ENCODE data around the gene IQUB.
A peak's percentile ranks its signal among the peaks of the same experiment; 100 is the strongest.
"Not testable (repeated sequence)": the region's sequence is repeated elsewhere in the genome, so short reads cannot be mapped to it uniquely, and the experiment has no call there.

Gene IQUB

DNA sequence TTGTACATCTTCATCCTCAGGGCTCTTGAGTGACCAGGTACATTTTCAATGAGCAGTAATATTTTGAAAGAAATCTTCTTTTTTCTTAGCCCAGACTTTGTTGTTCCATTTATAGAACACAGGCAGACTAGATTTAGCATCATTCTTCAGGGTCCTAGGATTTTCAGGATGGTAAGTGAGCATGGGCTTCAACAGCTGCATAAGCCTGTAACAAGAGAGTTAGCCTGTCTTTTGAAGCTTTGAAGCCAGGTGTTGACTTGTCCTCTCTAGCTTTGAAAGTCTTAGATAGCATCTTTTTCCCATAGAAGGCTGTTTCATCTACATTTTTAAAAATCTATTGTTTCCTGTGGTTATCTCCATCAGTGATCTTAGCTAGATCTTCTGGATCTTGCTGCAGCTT, 27.7 kb upstream of the IQUB start:
- Histone ChIP-seq H3K4me3 (ENCODE audit: low read length) (no peak overlapping the region), H3K36me3 (ENCODE audit: control insufficient read depth, low read depth, low read length) (no peaks in the 10 kb centered on the region), H3K27ac (ENCODE audit: low read length) (no peak overlapping the region), H3K4me1 (ENCODE audit: control insufficient read depth, low read depth, low read length) (no peaks in the 10 kb centered on the region), H3K9ac (ENCODE audit: low read length) (no peak overlapping the region), H3K27me3 (ENCODE audit: control insufficient read depth, insufficient read depth, low read length) (no peaks in the 10 kb centered on the region), H3K9me3 (ENCODE audit: control insufficient read depth, low read depth, low read length) (no peaks in the 10 kb centered on the region)

DNA sequence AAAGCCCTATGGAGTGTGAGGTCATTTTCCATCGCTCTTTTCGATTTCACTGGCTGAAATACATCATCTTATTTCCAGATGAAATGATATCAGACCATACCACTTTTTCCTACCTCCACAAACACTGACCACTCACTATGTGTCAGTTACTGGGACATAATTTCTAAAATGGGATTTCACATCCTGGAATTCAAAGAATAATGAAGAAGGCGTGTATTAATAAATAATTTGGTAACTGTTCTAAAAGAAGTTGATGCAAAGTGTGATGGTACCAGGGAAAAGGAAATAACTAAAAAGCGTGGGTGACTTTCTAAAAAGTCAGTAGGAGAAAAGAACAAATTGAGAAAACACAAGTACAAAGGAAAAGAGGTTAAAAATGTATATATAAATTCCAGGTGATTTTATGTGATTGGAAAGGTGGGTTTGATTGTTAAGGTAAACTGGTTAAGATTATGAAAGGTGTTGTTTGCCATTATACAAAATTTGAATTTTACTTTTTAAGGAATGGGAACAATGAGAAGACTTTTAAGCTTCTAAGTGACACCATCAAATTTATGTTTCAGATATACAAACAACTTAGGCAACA, 24.0 kb upstream of the IQUB start:
- H3K4me1 ChIP-seq (ENCODE audit: control insufficient read depth, low read depth, low read length) = no peaks in the 10 kb centered on the region
- H3K9ac ChIP-seq (ENCODE audit: low read length) = peak overlapping the region; percentile 40
- H3K27ac ChIP-seq (ENCODE audit: low read length) = peak overlapping the region; percentile 59
- no peaks in the 10 kb centered on the region for H3K36me3 ChIP-seq (ENCODE audit: control insufficient read depth, low read depth, low read length)
- no peaks in the 10 kb centered on the region for H3K9me3 ChIP-seq (ENCODE audit: control insufficient read depth, low read depth, low read length)
- peak overlapping the region; percentile 98 for H3K4me3 ChIP-seq (ENCODE audit: low read length)
- no peaks in the 10 kb centered on the region for H3K27me3 ChIP-seq (ENCODE audit: control insufficient read depth, insufficient read depth, low read length)

DNA sequence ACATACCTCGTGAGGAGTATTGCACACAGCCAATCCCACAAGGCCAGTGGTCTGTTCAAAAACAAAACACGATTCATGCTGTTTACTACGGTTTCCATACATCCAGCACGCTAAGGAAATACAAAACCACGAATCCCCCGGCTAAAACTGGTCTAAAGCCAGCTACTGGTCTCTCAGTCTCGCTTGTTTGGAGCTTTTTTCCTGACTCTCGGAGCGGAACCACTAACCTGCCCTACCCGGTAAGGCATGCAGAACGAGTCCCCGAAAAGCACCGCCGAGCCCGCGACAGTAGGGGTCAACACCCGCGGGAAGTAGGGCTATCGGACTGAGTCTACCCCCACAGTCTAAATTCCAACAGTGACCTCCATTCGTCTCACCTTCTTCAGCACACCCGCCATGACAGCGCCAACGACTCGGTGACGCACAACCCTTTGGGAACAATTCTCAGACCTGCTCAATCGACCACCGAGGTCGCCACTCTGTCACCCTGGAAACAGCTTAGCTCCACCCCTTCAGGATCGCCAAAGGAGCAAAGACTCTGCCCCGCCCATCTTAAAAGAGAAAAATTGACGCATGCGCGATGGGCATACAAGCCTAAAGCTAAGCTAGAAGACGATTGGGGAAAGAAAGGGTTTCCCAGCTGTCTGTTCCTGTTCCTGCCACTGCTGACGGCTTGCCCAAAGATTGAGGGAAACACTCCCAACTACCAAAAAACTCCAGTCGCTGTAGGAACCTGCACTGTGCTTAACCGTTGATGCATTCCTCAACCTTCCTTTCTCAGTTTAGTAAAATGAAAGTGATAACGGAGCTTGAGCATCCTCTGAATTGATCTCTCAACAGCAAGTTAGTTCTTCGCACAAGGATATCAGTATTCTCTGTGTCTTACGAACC, 23.2 kb upstream of the IQUB start, which contains the start of gene NDUFA5:
Gene NDUFA5, minus strand, starts transcription at position 421 of the 891 bp plus-strand sequence. Its CDS starts 23 bp downstream, at position 398.
- Histone ChIP-seq H3K9me3 (ENCODE audit: control insufficient read depth, low read depth, low read length) (no peaks in the 10 kb centered on the region), H3K27ac (ENCODE audit: low read length) (peak within 1 kb of the TSS; percentile 70), H3K36me3 (ENCODE audit: control insufficient read depth, low read depth, low read length) (peaks cover 7% of the 10 kb centered on the region), H3K9ac (ENCODE audit: low read length) (peak within 1 kb of the TSS; percentile 96), H3K4me3 (ENCODE audit: low read length) (peak within 1 kb of the TSS; percentile 98), H3K4me1 (ENCODE audit: control insufficient read depth, low read depth, low read length) (no peaks in the 10 kb centered on the region), H3K27me3 (ENCODE audit: control insufficient read depth, insufficient read depth, low read length) (no peaks in the 10 kb centered on the region)

DNA sequence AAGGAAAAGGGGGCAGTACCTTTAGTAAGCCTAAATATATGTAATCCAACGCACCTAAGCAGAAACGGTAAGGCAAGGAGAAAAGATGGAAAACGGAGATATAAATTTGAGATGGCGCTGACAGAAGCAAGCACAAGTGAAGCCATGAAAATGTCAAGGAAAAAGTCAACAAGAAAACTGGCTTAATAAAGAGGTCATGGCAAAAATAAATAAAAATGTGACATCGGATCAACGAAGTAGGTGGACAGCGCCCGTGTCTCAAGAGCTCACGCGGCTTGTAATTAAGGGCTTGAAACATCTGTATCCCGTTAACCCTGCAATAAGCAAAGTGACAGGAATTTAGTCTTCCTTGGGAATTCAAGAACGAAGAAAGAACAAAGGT, 22.6 kb upstream of the IQUB start:
- peak overlapping the region; percentile 96 for H3K9ac ChIP-seq (ENCODE audit: low read length)
- H3K4me3 ChIP-seq (ENCODE audit: low read length) = peak overlapping the region; percentile 98
- H3K27me3 ChIP-seq (ENCODE audit: control insufficient read depth, insufficient read depth, low read length) = no peaks in the 10 kb centered on the region
- peak overlapping the region; percentile 70 for H3K27ac ChIP-seq (ENCODE audit: low read length)
- H3K36me3 ChIP-seq (ENCODE audit: control insufficient read depth, low read depth, low read length) = peaks cover 7% of the 10 kb centered on the region
- no peaks in the 10 kb centered on the region for H3K4me1 ChIP-seq (ENCODE audit: control insufficient read depth, low read depth, low read length)
- H3K9me3 ChIP-seq (ENCODE audit: control insufficient read depth, low read depth, low read length) = no peaks in the 10 kb centered on the region

DNA sequence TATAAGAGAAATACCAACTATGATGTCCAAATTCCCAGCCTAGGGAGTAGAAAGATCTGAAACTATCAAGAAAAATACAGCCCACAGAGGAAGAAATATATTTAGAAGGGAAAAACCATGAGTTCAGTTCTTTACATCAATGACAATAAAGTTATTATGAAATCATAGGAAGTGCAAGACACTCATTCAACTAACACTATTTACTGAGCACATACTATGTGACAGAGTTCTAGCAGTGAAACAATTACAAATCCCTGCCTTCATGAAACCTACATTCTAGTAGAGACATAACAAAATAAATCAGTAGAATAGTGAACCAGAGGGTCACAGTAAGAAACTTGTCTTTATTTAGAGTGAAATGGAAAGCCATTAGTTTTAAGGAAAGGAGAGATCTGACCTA, 21.1 kb upstream of the IQUB start:
- H3K27ac ChIP-seq (ENCODE audit: low read length) = no peak overlapping the region
- H3K27me3 ChIP-seq (ENCODE audit: control insufficient read depth, insufficient read depth, low read length) = no peaks in the 10 kb centered on the region
- H3K36me3 ChIP-seq (ENCODE audit: control insufficient read depth, low read depth, low read length) = peaks cover 7% of the 10 kb centered on the region
- H3K9ac ChIP-seq (ENCODE audit: low read length) = no peak overlapping the region
- no peaks in the 10 kb centered on the region for H3K4me1 ChIP-seq (ENCODE audit: control insufficient read depth, low read depth, low read length)
- no peaks in the 10 kb centered on the region for H3K9me3 ChIP-seq (ENCODE audit: control insufficient read depth, low read depth, low read length)
- H3K4me3 ChIP-seq (ENCODE audit: low read length) = no peak overlapping the region

- Histone ChIP-seq H3K9me3 (ENCODE audit: control insufficient read depth, low read depth, low read length) (no peaks in the 10 kb centered on the region), H3K27ac (ENCODE audit: low read length) (no peak overlapping the region), H3K27me3 (ENCODE audit: control insufficient read depth, insufficient read depth, low read length) (no peaks in the 10 kb centered on the region), H3K9ac (ENCODE audit: low read length) (no peak overlapping the region), H3K4me3 (ENCODE audit: low read length) (no peak overlapping the region), H3K36me3 (ENCODE audit: control insufficient read depth, low read depth, low read length) (peaks cover 19% of the 10 kb centered on the region), H3K4me1 (ENCODE audit: control insufficient read depth, low read depth, low read length) (no peaks in the 10 kb centered on the region)
Observed at GRCh38 chr7:123553159-123553558, 18.8 kb upstream of the IQUB start.

DNA sequence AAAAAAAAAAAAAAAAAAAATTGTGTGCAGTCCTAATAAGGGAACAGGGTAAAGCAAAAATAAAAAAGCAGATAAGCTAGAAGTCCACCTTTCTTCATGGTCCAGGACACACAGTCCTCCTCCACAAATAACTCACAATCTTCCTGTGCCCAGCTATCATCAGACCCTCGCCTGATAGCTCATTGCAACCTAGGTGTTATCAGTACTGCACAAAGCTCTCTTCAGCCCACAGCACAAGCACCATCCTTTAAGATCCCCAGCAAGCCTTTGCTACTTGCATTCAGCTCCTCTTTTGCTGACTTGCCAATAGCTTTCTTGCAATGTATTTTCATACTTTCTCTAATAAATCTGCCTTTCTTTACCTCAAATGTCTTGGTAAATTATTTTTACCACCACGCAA, 18.2 kb upstream of the IQUB start:
- Histone ChIP-seq H3K4me3 (ENCODE audit: low read length) (no peak overlapping the region), H3K9ac (ENCODE audit: low read length) (no peak overlapping the region), H3K9me3 (ENCODE audit: control insufficient read depth, low read depth, low read length) (no peaks in the 10 kb centered on the region), H3K27ac (ENCODE audit: low read length) (no peak overlapping the region), H3K36me3 (ENCODE audit: control insufficient read depth, low read depth, low read length) (peaks cover 19% of the 10 kb centered on the region), H3K27me3 (ENCODE audit: control insufficient read depth, insufficient read depth, low read length) (no peaks in the 10 kb centered on the region), H3K4me1 (ENCODE audit: control insufficient read depth, low read depth, low read length) (no peaks in the 10 kb centered on the region)

- H3K9ac ChIP-seq (ENCODE audit: low read length); H3K27me3 ChIP-seq (ENCODE audit: control insufficient read depth, insufficient read depth, low read length); H3K4me1 ChIP-seq (ENCODE audit: control insufficient read depth, low read depth, low read length); H3K9me3 ChIP-seq (ENCODE audit: control insufficient read depth, low read depth, low read length); H3K27ac ChIP-seq (ENCODE audit: low read length); H3K4me3 ChIP-seq (ENCODE audit: low read length): not testable (repeated sequence)
- H3K36me3 ChIP-seq (ENCODE audit: control insufficient read depth, low read depth, low read length) = peaks cover 19% of the 10 kb centered on the region
Observed at GRCh38 chr7:123552134-123552533, 17.7 kb upstream of the IQUB start.

DNA sequence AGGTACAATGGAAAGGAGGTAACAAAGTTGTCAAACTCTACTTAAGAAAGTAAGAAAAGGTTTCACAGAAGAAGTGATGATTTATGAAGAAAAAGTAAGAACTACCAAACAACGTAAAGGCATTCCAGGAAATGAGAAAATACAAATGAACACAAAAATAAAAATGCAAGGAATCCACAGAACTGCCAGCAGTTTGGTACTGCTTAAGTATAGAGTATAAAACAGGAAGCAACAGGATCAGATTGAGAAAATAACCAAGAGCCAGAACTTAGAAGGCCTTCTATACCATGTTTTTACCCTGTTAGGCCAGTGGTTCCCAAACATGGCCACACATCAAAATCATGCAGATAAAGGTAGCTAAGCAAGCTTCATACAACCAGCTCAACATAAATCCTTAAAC, 14.0 kb upstream of the IQUB start:
- no peaks in the 10 kb centered on the region for H3K9me3 ChIP-seq (ENCODE audit: control insufficient read depth, low read depth, low read length)
- H3K36me3 ChIP-seq (ENCODE audit: control insufficient read depth, low read depth, low read length) = peaks cover 24% of the 10 kb centered on the region
- H3K27ac ChIP-seq (ENCODE audit: low read length) = no peak overlapping the region
- no peaks in the 10 kb centered on the region for H3K4me1 ChIP-seq (ENCODE audit: control insufficient read depth, low read depth, low read length)
- H3K4me3 ChIP-seq (ENCODE audit: low read length) = no peak overlapping the region
- no peaks in the 10 kb centered on the region for H3K27me3 ChIP-seq (ENCODE audit: control insufficient read depth, insufficient read depth, low read length)
- no peak overlapping the region for H3K9ac ChIP-seq (ENCODE audit: low read length)

- Histone ChIP-seq H3K27me3 (ENCODE audit: control insufficient read depth, insufficient read depth, low read length) (no peaks in the 10 kb centered on the region), H3K9me3 (ENCODE audit: control insufficient read depth, low read depth, low read length) (no peaks in the 10 kb centered on the region), H3K4me1 (ENCODE audit: control insufficient read depth, low read depth, low read length) (no peaks in the 10 kb centered on the region), H3K36me3 (ENCODE audit: control insufficient read depth, low read depth, low read length) (peaks cover 4% of the 10 kb centered on the region), H3K9ac (ENCODE audit: low read length) (no peak overlapping the region), H3K27ac (ENCODE audit: low read length) (no peak overlapping the region), H3K4me3 (ENCODE audit: low read length) (no peak overlapping the region)
Observed at GRCh38 chr7:123539871-123540270, 5.5 kb upstream of the IQUB start.

DNA sequence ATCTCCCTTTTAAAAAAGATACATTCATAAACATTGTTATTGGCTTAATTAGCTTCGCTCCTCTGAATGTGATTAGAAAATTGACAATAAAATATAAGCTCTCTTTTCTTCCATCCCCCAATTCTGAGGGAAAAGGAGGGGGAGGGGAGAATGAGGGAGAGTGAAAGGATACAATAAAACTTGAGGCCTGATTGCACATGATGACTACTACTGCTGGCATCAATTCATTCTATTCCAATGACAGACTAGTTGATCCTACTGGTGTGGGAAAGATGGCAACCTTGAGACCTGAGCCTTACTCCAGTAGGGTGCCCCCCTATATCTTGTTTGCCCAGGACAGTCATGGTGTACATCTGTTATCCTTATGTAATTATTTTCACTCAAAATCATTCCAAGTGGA, 4.5 kb upstream of the IQUB start:
- peaks cover 4% of the 10 kb centered on the region for H3K36me3 ChIP-seq (ENCODE audit: control insufficient read depth, low read depth, low read length)
- no peaks in the 10 kb centered on the region for H3K9me3 ChIP-seq (ENCODE audit: control insufficient read depth, low read depth, low read length)
- peaks cover 4% of the 10 kb centered on the region for H3K27me3 ChIP-seq (ENCODE audit: control insufficient read depth, insufficient read depth, low read length)
- H3K4me3 ChIP-seq (ENCODE audit: low read length) = no peak overlapping the region
- no peak overlapping the region for H3K9ac ChIP-seq (ENCODE audit: low read length)
- no peak overlapping the region for H3K27ac ChIP-seq (ENCODE audit: low read length)
- H3K4me1 ChIP-seq (ENCODE audit: control insufficient read depth, low read depth, low read length) = peaks cover 3% of the 10 kb centered on the region

All from iPS-18a (cell line).